Spinal cord (tissue), 10 donors: ENCODE results near the gene PPP4R3B. TPM values are rescaled to one million over a fixed set of nuclear protein-coding genes. Genes with fewer than 3 reads are reported as not detected.

Experiments used
- DNase-seq, 6 donors: peaks; one replicate each; pipeline versions ENCODE4 v3.0.0 to v3.0.0-alpha.2; 2013 to 2015; ENCODE audit warnings: low spot score in 6 of 6, low read depth in 4 of 6
- H3K27ac ChIP-seq: one replicate; pipeline ENCODE4 v1.5.1; 2013; ENCODE audit warnings: low read depth, low read length, control low read depth
- H3K27me3 ChIP-seq: one replicate; pipeline ENCODE4 v1.6.1; 2013; ENCODE audit warnings: low read length; ENCODE audit not compliant: control insufficient read depth, insufficient read depth
- H3K36me3 ChIP-seq: one replicate; pipeline ENCODE4 v1.6.1; 2013; ENCODE audit warnings: low read length; ENCODE audit not compliant: control insufficient read depth, insufficient read depth
- H3K4me1 ChIP-seq: one replicate; pipeline ENCODE4 v1.6.1; 2013; ENCODE audit warnings: low read length; ENCODE audit not compliant: control insufficient read depth, insufficient read depth
- H3K4me3 ChIP-seq: one replicate; pipeline ENCODE4 v1.5.1; 2013; ENCODE audit warnings: low read depth, low read length, control low read depth
- H3K9me3 ChIP-seq: one replicate; pipeline ENCODE4 v1.6.1; 2013; ENCODE audit warnings: low read length; ENCODE audit not compliant: control insufficient read depth, insufficient read depth
- WGBS: methylation state at CpG from one replicate; pipeline ENCODE4 v1.1.5; 2013; ENCODE audit warnings: missing lambda C conversion rate; ENCODE audit not compliant: insufficient coverage; 5-methylcytosine and 5-hydroxymethylcytosine counted together
- polyA plus RNA-seq, 2 donors: library from polyadenylated mRNA; unstranded; fragments of 120-200 nt; gene quantifications; one replicate each; pipeline ENCODE4 v1.2.1, GENCODE V29; 2013; ENCODE audit not compliant: insufficient read length in 2 of 2
- total RNA-seq, 2 donors: library from RNA; depleted of rRNA in 1 of 2; stranded (reverse); fragments of 120-200 nt in 1 of 2; fragments of >200 nt in 1 of 2; gene quantifications; one replicate each; pipeline versions ENCODE4 v1.2.3 to v1.2.4, GENCODE V29; 2013 to 2014
- donor health status: healthy.

The PPP4R3B gene
- total and polyA plus RNA-seq, 4 donors: 57.3 to 91.0 (median 69.9) TPM

- Histone ChIP-seq H3K36me3 (peaks cover 12% of the 10 kb centered on the region), H3K4me1 (peaks cover 11% of the 10 kb centered on the region), H3K9me3 (no peaks in the 10 kb centered on the region), H3K27ac (peak overlapping the region; percentile 90), H3K4me3 (peak overlapping the region; percentile 100), H3K27me3 (no peaks in the 10 kb centered on the region)
- 0% methylated on average over 10 of the region's 10 CpGs for WGBS
- no peak for DNase-seq
Observed at GRCh38 chr2:55618025-55618274, 528 bp upstream of the PPP4R3B start.

- peak; percentile 5 to 64 (median 34) for DNase-seq
- Histone ChIP-seq H3K4me1 (peaks cover 11% of the 10 kb centered on the region), H3K9me3 (no peaks in the 10 kb centered on the region), H3K27me3 (no peaks in the 10 kb centered on the region), H3K27ac (peak overlapping the region; percentile 98), H3K36me3 (peaks cover 19% of the 10 kb centered on the region), H3K4me3 (peak overlapping the region; percentile 100)
- WGBS: under 1% methylated on average over 18 of the region's 24 CpGs
Observed at GRCh38 chr2:55616551-55617174, 759 bp downstream of the PPP4R3B start.

DNA sequence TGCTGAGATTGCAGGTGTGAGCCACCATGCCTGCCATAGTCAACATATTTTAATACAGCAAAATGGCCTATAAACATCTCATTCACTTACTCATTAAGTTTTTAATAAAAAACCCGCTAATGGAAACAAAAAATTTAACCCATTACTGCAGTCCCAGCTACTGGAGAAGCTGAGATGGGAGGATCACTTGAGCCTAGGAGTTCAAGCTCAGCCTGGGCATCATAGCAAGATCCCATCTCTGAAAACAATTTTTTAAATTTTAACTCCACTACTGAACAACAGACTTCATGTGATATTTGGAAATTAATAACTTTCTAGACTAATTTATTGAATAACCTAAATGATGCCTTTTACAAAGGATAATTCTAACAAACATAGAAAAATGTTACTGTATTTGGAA is 5.4 kb downstream of the PPP4R3B start:
- peaks cover 20% of the 10 kb centered on the region for H3K36me3 ChIP-seq
- DNase-seq: no peak
- no peak overlapping the region for H3K27ac ChIP-seq
- no peak overlapping the region for H3K4me3 ChIP-seq
- H3K9me3 ChIP-seq: no peaks in the 10 kb centered on the region
- no CpG with 5 or more reads among the region's 1 CpG for WGBS
- H3K27me3 ChIP-seq: no peaks in the 10 kb centered on the region
- H3K4me1 ChIP-seq: peaks cover 5% of the 10 kb centered on the region

DNA sequence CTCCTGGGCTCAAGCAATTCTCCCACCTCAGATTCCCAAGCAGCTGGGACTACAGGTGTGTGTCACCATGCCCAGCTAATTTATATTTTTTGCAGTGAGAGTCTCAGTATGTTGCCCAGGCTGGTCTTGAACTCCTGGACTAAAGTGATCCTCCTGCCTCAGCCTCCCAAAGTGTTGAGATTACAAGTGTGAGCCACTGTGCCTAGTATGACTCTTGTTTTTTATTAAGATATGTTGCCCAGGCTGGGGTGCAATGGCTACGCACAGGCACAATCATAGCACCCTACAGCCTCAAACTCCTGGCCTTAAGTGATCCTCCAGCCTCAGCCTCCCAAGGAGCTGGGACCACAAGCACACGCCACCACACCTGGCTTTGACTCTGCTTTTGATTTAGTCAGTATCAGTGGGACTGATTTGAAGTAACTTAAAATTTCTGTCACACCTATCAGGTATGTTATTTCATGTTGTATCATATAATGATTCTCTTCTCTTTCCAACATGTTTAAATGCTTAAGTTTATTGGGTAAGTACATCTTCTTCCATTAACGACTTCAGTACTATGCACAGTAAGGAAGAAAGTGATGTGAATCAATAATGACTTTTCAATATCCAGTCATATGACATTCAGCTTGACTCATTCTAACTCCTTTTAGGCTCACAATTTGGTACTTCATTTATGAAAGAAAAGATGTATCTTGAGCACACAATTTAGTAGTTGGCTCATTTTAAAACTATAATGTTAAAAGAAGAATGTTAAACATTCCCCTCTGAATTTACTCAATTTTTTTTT is 6.3 kb downstream of the PPP4R3B start:
- Histone ChIP-seq H3K4me3 (no peak overlapping the region), H3K27ac (no peak overlapping the region), H3K27me3 (no peaks in the 10 kb centered on the region), H3K9me3 (no peaks in the 10 kb centered on the region), H3K36me3 (peaks cover 19% of the 10 kb centered on the region), H3K4me1 (peaks cover 5% of the 10 kb centered on the region)
- 100% methylated on average over 1 of the region's 3 CpGs for WGBS
- DNase-seq: no peak

- H3K27me3 ChIP-seq: no peaks in the 10 kb centered on the region
- no CpG with 5 or more reads among the region's 1 CpG for WGBS
- H3K36me3 ChIP-seq: peaks cover 17% of the 10 kb centered on the region
- H3K9me3 ChIP-seq: no peaks in the 10 kb centered on the region
- H3K4me1 ChIP-seq: no peaks in the 10 kb centered on the region
- no peak overlapping the region for H3K27ac ChIP-seq
- no peak overlapping the region for H3K4me3 ChIP-seq
- no peak for DNase-seq
Observed at GRCh38 chr2:55609938-55610578, 7.4 kb downstream of the PPP4R3B start.

- no peak overlapping the region for H3K27ac ChIP-seq
- H3K9me3 ChIP-seq: no peaks in the 10 kb centered on the region
- no peak overlapping the region for H3K4me3 ChIP-seq
- no peaks in the 10 kb centered on the region for H3K27me3 ChIP-seq
- peaks cover 17% of the 10 kb centered on the region for H3K36me3 ChIP-seq
- DNase-seq: no peak
- peaks cover 3% of the 10 kb centered on the region for H3K4me1 ChIP-seq
- 81% methylated on average over 6 of the region's 8 CpGs for WGBS
Observed at GRCh38 chr2:55609193-55609794, 8.1 kb downstream of the PPP4R3B start.

- Histone ChIP-seq H3K4me3 (no peak overlapping the region), H3K27ac (no peak overlapping the region), H3K27me3 (no peaks in the 10 kb centered on the region), H3K36me3 (peaks cover 19% of the 10 kb centered on the region), H3K4me1 (peaks cover 3% of the 10 kb centered on the region), H3K9me3 (no peaks in the 10 kb centered on the region)
- DNase-seq: no peak
- 100% methylated on average over 1 of the region's 3 CpGs for WGBS
Observed at GRCh38 chr2:55607717-55608116, 9.7 kb downstream of the PPP4R3B start.

DNA sequence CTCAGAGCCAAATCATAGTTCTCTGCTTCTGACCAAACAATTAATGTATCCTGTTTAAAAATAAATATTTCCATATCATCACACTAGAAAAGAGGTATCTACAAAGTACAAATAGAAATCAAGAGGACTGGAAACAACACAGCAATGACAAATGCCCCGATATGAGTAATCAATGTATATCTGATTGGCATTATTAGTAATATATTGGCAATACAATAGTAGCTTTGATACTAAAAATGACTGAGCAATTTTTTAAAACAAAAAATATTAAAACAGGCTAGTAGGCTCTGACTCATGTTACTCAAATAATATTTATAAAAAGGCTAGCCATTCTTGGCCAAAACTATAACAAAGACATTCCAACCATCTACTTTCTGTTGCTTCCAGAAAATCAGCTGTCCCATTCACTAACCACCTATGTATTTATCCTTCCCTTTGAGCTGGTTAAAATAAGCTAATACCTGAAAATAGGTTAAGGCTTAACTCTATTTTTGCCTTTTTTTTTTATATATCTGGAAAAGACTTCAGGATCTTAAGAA is 13.3 kb downstream of the PPP4R3B start:
- peaks cover 6% of the 10 kb centered on the region for H3K36me3 ChIP-seq
- WGBS: no CpG with 5 or more reads among the region's 1 CpG
- no peak overlapping the region for H3K27ac ChIP-seq
- H3K4me1 ChIP-seq: peaks cover 3% of the 10 kb centered on the region
- H3K27me3 ChIP-seq: no peaks in the 10 kb centered on the region
- no peak overlapping the region for H3K4me3 ChIP-seq
- DNase-seq: no peak
- H3K9me3 ChIP-seq: no peaks in the 10 kb centered on the region

DNA sequence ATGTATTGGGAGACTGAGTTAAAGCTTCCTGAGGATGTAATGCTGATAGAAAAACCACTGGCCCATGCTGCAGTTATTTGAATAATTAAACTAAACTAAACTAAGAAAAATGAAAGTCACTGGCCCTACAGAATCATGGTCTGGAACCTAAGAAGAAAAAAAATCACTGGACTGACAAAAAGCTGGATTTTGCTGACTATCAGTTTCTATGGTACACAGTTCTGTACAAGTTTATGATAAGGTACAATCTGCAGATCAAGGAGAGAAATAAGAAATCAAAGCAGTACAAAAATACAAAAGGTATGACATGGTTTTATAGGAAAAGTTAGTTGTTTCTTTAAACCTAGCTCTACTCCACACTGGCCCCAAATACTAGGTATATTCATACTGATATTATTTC is 15.6 kb downstream of the PPP4R3B start:
- H3K36me3 ChIP-seq: peaks cover 16% of the 10 kb centered on the region
- H3K4me3 ChIP-seq: no peak overlapping the region
- peaks cover 3% of the 10 kb centered on the region for H3K4me1 ChIP-seq
- DNase-seq: no peak
- no peaks in the 10 kb centered on the region for H3K27me3 ChIP-seq
- H3K9me3 ChIP-seq: no peaks in the 10 kb centered on the region
- H3K27ac ChIP-seq: no peak overlapping the region
